22Rv1 (cell line): ENCODE data around the gene HCST.
A peak's percentile ranks its signal among the peaks of the same experiment; 100 is the strongest.

Source experiments
- H3K27ac ChIP-seq: fragments of 450-650 bp; 2 replicates; pipeline ENCODE4 v1.5.1; 2017
- CTCF ChIP-seq: fragments of 450-650 bp; IDR thresholded peaks from 2 replicates; pipeline ENCODE4 v1.5.1; 2017; ENCODE audit warnings: mild to moderate bottlenecking
- ZFX ChIP-seq: fragments of 450-650 bp; IDR thresholded peaks from 2 replicates; pipeline ENCODE4 v1.6.1; 2017; ENCODE audit warnings: antibody characterized with exemption, borderline replicate concordance

HCST gene

GRCh38 chr19:35932291-35932936 lies 30.1 kb downstream of the HCST start:
- TF ChIP-seq CTCF: no peak
- no peak for TF ChIP-seq ZFX
- H3K27ac ChIP-seq: no peak overlapping the region

- TF ChIP-seq ZFX: no peak
- TF ChIP-seq CTCF: no peak
- peak within 1 kb of the TSS; percentile 55 for H3K27ac ChIP-seq
Measured at GRCh38 chr19:35935911-35936737, 33.8 kb downstream of the HCST start, which contains the start of gene LRFN3. LRFN3 (plus strand) TSS chr19:35936374; CDS start chr19:35939426, 3,052 bp downstream.

- TF ChIP-seq CTCF: no peak
- no peak for TF ChIP-seq ZFX
- peak overlapping the region; percentile 55 for H3K27ac ChIP-seq
Measured at GRCh38 chr19:35936738-35937268, 34.5 kb downstream of the HCST start.

- TF ChIP-seq CTCF (no peak), ZFX (no peak)
- peak overlapping the region; percentile 55 for H3K27ac ChIP-seq
Measured at GRCh38 chr19:35937345-35938281, 35.3 kb downstream of the HCST start.

GRCh38 chr19:35938282-35939224 lies 36.2 kb downstream of the HCST start:
- TF ChIP-seq ZFX (no peak), CTCF (no peak)
- peak overlapping the region; percentile 55 for H3K27ac ChIP-seq
